ENCODE measurements around the gene ANGEL1.

- TF ChIP-seq, protein P1, sequence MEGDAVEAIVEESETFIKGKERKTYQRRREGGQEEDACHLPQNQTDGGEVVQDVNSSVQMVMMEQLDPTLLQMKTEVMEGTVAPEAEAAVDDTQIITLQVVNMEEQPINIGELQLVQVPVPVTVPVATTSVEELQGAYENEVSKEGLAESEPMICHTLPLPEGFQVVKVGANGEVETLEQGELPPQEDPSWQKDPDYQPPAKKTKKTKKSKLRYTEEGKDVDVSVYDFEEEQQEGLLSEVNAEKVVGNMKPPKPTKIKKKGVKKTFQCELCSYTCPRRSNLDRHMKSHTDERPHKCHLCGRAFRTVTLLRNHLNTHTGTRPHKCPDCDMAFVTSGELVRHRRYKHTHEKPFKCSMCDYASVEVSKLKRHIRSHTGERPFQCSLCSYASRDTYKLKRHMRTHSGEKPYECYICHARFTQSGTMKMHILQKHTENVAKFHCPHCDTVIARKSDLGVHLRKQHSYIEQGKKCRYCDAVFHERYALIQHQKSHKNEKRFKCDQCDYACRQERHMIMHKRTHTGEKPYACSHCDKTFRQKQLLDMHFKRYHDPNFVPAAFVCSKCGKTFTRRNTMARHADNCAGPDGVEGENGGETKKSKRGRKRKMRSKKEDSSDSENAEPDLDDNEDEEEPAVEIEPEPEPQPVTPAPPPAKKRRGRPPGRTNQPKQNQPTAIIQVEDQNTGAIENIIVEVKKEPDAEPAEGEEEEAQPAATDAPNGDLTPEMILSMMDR (IDR thresholded peaks at IDR 0.05): no peak
- TF ChIP-seq POLR2A (IDR thresholded peaks at IDR 0.05): no peak
Measured at GRCh38 chr14:76765461-76765931, 47.2 kb downstream of the ANGEL1 start.

Data from body of pancreas (tissue), 4 donors.